Endothelial cell (in vitro differentiated cells): Measurements from ENCODE around the gene PTDSS2. TPM values are rescaled to one million over a fixed set of nuclear protein-coding genes. Genes with fewer than 3 reads are reported as not detected.
"Not testable (repeated sequence)": the region's sequence is repeated elsewhere in the genome, so short reads cannot be mapped to it uniquely, and the experiment has no call there.

Experiments used
- DNase-seq: peaks from one replicate; pipeline ENCODE4 v3.0.0; 2021; ENCODE audit warnings: low spot score
- H3K27ac Mint-ChIP-seq: one replicate; pipeline ENCODE4 v1.8.0; 2021; ENCODE audit warnings: mixed read lengths, inconsistent platforms; ENCODE audit not compliant: unreplicated experiment
- H3K27me3 Mint-ChIP-seq: one replicate; pipeline ENCODE4 v1.8.0; 2021; ENCODE audit warnings: mild to moderate bottlenecking, moderate library complexity, mixed read lengths, inconsistent platforms; ENCODE audit not compliant: unreplicated experiment
- H3K36me3 Mint-ChIP-seq: one replicate; pipeline ENCODE4 v1.8.0; 2021; ENCODE audit warnings: mild to moderate bottlenecking, low read depth, mixed read lengths, inconsistent platforms; ENCODE audit not compliant: unreplicated experiment
- H3K4me1 Mint-ChIP-seq: one replicate; pipeline ENCODE4 v1.8.0; 2021; ENCODE audit warnings: mild to moderate bottlenecking, mixed read lengths, inconsistent platforms; ENCODE audit not compliant: unreplicated experiment
- H3K4me3 Mint-ChIP-seq: one replicate; pipeline ENCODE4 v1.8.0; 2021; ENCODE audit warnings: mild to moderate bottlenecking, mixed read lengths, inconsistent platforms; ENCODE audit not compliant: unreplicated experiment
- H3K9me3 Mint-ChIP-seq: one replicate; pipeline ENCODE4 v1.8.0; 2021; ENCODE audit warnings: mixed read lengths, inconsistent platforms; ENCODE audit not compliant: unreplicated experiment
- total RNA-seq: library from RNA; stranded (reverse); fragmentation: NEBNext Ultra II Directional; extraction: Animal tissue kit (Norgen Biotek cat#: 25700); gene quantifications from one replicate; pipeline ENCODE4 v1.2.1, GENCODE V29; 2021; ENCODE audit not compliant: unreplicated experiment
- TF ChIP-seq, protein P1 (sequence below): fragments of 200-600 bp; sonication (generic); IDR thresholded peaks from one replicate; pipeline ENCODE4 v1.5.0; 2021; ENCODE audit warnings: antibody characterized with exemption; ENCODE audit not compliant: unreplicated experiment

Gene PTDSS2
- total RNA-seq, 1 donor from 2014 or later = 46.4 TPM

DNA sequence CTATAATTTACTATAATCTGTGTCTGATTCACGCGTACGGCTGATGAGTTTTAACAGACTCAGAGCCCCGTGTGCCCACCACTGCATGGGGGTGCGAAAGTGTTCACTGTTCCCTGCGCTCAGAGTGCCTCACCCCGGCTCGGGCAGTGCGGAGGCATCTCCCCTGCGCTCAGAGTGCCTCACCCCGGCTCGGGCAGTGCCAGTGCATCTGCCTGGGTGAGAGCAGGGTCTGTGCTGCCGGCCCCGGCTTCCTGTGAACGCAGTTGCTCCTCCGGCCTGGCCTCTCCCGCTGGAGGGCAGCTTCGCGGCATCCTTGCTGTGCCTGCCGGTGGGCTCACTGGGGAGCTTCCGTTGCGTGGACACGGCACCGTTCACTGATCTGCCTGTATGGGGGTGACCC, 14.2 kb downstream of the PTDSS2 start:
- H3K36me3 Mint-ChIP-seq = no peaks in the 10 kb centered on the region
- H3K27me3 Mint-ChIP-seq = peaks cover 7% of the 10 kb centered on the region
- TF ChIP-seq, protein P1, sequence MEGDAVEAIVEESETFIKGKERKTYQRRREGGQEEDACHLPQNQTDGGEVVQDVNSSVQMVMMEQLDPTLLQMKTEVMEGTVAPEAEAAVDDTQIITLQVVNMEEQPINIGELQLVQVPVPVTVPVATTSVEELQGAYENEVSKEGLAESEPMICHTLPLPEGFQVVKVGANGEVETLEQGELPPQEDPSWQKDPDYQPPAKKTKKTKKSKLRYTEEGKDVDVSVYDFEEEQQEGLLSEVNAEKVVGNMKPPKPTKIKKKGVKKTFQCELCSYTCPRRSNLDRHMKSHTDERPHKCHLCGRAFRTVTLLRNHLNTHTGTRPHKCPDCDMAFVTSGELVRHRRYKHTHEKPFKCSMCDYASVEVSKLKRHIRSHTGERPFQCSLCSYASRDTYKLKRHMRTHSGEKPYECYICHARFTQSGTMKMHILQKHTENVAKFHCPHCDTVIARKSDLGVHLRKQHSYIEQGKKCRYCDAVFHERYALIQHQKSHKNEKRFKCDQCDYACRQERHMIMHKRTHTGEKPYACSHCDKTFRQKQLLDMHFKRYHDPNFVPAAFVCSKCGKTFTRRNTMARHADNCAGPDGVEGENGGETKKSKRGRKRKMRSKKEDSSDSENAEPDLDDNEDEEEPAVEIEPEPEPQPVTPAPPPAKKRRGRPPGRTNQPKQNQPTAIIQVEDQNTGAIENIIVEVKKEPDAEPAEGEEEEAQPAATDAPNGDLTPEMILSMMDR = no peak
- H3K27ac Mint-ChIP-seq = no peak overlapping the region
- peaks cover 26% of the 10 kb centered on the region for H3K4me1 Mint-ChIP-seq
- H3K4me3 Mint-ChIP-seq = no peak overlapping the region
- DNase-seq = no peak
- H3K9me3 Mint-ChIP-seq = no peaks in the 10 kb centered on the region

- H3K4me1 Mint-ChIP-seq = peaks cover 33% of the 10 kb centered on the region
- TF ChIP-seq, protein P1 = no peak
- DNase-seq = no peak
- peaks cover 5% of the 10 kb centered on the region for H3K27me3 Mint-ChIP-seq
- H3K9me3 Mint-ChIP-seq = no peaks in the 10 kb centered on the region
- H3K4me3 Mint-ChIP-seq = peak overlapping the region; percentile 76
- H3K27ac Mint-ChIP-seq = peak overlapping the region; percentile 96
- H3K36me3 Mint-ChIP-seq = peaks cover 5% of the 10 kb centered on the region
These were observed 15.9 kb downstream of the PTDSS2 start for GRCh38 chr11:465896-466530.

GRCh38 chr11:468036-468435, 18.0 kb downstream of the PTDSS2 start:
- TF ChIP-seq, protein P1 = no peak
- H3K4me3 Mint-ChIP-seq = peak overlapping the region; percentile 32
- peaks cover 5% of the 10 kb centered on the region for H3K27me3 Mint-ChIP-seq
- DNase-seq = no peak
- peaks cover 33% of the 10 kb centered on the region for H3K4me1 Mint-ChIP-seq
- H3K27ac Mint-ChIP-seq = peak overlapping the region; percentile 81
- H3K9me3 Mint-ChIP-seq = no peaks in the 10 kb centered on the region
- peaks cover 5% of the 10 kb centered on the region for H3K36me3 Mint-ChIP-seq

DNA sequence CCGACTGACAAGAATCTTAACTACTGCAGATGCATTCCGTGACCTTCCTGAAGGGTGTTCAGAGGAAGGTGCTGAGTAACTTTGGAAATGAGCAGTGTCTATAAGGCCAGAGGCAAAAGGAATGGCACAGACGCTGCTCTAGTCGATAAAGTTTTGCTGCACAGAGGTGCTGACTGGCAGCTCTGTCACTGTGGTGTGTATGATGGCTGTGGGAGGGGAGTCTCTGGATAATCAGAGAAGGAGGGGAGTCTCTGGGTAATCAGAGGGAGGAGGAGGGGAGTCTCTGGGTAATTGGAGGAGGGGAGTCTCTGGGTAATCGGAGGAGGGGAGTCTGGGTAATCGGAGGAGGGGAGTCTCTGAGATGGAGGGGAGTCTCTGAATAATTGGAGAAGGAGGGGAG, 18.4 kb downstream of the PTDSS2 start:
- DNase-seq = no peak
- no peak overlapping the region for H3K4me3 Mint-ChIP-seq
- peak overlapping the region; percentile 81 for H3K27ac Mint-ChIP-seq
- peaks cover 33% of the 10 kb centered on the region for H3K4me1 Mint-ChIP-seq
- H3K9me3 Mint-ChIP-seq = no peaks in the 10 kb centered on the region
- H3K27me3 Mint-ChIP-seq = peaks cover 5% of the 10 kb centered on the region
- TF ChIP-seq, protein P1 = no peak
- peaks cover 5% of the 10 kb centered on the region for H3K36me3 Mint-ChIP-seq

DNA sequence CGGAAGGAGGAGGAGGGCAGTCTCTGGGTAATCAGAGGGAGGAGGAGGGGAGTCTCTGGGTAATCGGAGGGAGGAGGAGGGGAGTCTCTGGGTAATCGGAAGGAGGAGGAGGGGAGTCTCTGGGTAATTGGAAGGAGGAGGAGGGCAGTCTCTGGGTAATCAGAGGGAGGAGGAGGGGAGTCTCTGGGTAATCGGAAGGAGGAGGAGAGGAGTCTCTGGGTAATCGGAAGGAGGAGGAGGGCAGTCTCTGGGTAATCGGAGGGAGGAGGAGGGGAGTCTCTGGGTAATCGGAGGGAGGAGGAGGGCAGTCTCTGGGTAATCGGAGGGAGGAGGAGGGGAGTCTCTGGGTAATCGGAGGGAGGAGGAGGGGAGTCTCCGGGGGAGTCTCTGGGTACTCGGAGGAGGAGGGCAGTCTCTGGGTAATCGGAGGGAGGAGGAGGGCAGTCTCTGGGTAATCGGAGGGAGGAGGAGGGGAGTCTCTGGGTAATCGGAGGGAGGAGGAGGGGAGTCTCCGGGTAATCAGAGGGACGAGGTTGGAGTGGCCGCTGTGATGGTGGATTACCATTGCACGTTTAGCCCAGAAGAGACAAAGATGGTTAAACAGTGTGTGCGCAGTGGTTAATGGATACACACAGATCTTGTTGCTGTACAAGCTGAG, 19.1 kb downstream of the PTDSS2 start:
- peaks cover 33% of the 10 kb centered on the region for H3K4me1 Mint-ChIP-seq
- peak overlapping the region; percentile 62 for H3K4me3 Mint-ChIP-seq
- H3K27ac Mint-ChIP-seq = peak overlapping the region; percentile 94
- H3K36me3 Mint-ChIP-seq, H3K27me3 Mint-ChIP-seq, DNase-seq, H3K9me3 Mint-ChIP-seq: not testable (repeated sequence)
